ENCODE results near the gene LRP2BP. TPM values are rescaled to one million over a fixed set of nuclear protein-coding genes. Genes with fewer than 3 reads are reported as not detected.

The LRP2BP gene
- total RNA-seq, result 0.22 and 0.43 TPM in 2 replicates

GRCh38 chr4:185395238-185395955, at the start of gene LRP2BP:
LRP2BP (minus strand) TSS chr4:185395924; CDS start chr4:185378186, 17,738 bp downstream.

GRCh38 chr4:185425647-185426352, 30.1 kb upstream of the LRP2BP start, which contains the start of gene UFSP2:
UFSP2 (minus strand) TSS chr4:185425964; CDS start chr4:185425868, 96 bp downstream.

GRCh38 chr4:185396724-185397385, 1.1 kb upstream of the LRP2BP start, which contains the start of gene ANKRD37:
ANKRD37 (plus strand) TSS chr4:185396841; CDS start chr4:185396924, 83 bp downstream.

Small RNA genes lying within 50 kb of the gene (small RNA-seq; reads per million reads assigned to genes)
- gene RF00019 (ENCODE audit: low replicate concordance), result not detected

Other genes starting within 250 kb of the LRP2BP start
- 43.1 and 46.5 TPM in 2 replicates for gene CFAP97, start 191.9 kb downstream of the LRP2BP start, total RNA-seq
- 28.6 and 33.3 TPM in 2 replicates for gene SNX25, start 186.3 kb downstream of the LRP2BP start, total RNA-seq
- 3.7 and 6.4 TPM in 2 replicates for gene ANKRD37, start 917 bp upstream of the LRP2BP start, total RNA-seq
- 34.6 and 38.7 TPM in 2 replicates for gene UFSP2, start 30.0 kb upstream of the LRP2BP start, total RNA-seq
- 0.29 and 0.44 TPM in 2 replicates for gene CCDC110, start 75.8 kb upstream of the LRP2BP start, total RNA-seq
- 67.2 and 98.6 TPM in 2 replicates for gene PDLIM3, start 139.6 kb upstream of the LRP2BP start, total RNA-seq